ENCODE results near the gene COG6.

Gene COG6

DNA sequence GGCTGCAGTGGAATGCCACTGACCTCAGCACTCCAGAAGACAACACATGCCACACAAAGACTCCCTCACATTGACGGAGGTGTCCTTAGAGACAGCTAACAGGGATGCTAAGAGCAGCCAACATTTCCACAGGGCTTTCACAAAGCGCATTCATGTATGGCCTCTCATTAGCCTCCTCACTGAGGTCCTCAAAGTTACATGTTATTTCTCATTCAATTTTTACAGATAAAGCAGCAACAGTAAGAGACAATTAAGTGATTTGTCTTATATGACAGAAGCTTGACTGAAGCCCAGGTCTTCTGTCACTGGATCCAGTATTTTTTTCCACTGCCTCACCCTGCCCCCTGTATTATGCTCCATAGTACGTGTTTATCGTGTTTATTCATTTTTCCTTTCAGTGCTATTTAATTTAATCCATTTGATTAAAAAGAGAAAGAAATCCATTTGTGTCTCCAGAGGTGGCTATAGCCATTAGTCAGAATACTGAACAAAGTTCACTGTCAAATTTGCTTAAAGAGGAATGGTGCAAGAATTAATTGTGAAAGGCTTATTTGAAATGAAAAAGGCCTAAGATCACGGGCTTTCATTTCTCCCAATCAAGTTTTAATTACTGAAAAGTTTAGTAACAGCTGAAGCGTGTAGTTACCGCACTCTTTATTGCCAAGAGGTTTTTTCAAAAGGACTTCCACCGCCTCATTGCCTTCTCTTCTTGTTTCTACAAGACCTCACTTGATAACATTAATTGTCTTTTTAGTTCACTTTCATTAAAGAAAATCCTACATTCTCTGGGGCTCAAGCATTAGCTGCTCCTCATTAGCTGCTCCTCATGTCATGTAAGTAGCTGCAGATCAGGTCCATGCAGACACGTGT is 115.0 kb downstream of the COG6 start:
- DNase-seq = no peak

DNA sequence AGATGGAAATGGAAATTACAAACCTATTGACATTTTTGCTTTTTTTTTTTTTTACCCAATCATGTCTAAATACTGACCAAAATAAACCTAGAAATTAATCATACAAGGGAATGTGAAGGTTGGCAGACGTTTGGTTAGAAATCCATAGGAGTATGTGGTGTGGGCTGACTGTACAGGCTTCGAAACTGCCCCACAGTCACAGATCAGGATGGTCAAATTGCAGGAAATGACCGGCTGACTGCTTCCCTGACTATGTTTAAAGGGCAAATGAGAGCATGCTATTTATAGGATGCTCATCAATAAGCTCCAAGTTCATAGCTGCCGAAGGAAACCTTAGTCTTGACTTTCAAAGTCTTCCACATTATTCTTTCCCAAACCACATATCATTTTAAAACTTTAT is 118.4 kb downstream of the COG6 start:
- DNase-seq = no peak

DNA sequence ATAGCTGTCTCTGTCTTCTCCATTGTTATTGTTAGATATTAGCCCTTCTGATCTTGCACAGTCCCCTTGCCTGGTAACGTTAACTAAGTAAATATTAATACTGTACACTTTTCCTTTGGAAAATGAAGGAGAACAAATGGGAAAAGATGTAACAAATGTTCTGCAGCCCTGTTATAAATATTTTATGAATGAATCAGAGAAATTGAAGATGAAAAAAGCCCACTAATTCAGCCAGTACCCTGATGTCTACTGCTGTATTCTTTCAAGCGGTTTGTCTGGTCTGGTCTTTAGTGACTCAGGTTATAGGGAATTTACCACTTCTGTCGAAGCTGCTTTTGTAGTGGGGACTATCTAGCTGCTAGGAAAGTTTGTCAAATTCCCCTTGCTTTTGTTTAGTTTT is 121.0 kb downstream of the COG6 start:
- no peak for DNase-seq

DNA sequence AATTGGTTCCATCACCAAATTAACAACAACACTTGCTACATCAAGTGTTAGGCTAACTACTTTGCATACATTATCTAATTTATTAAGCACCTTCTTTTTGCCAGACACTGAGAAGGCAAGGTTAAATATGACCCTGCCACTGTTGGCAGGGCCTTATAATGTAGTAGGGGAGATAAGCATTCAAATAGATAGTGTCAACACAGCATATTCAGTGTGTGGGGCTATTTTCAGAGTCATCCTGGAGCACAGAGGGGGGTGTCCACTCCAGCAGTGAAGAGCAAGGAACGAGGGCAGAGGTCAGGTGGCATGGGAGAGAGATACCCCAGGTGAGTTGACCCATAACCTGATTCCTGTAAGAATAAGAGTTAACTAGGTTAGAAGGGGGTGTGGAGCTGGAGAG is 121.6 kb downstream of the COG6 start:
- DNase-seq = no peak

DNA sequence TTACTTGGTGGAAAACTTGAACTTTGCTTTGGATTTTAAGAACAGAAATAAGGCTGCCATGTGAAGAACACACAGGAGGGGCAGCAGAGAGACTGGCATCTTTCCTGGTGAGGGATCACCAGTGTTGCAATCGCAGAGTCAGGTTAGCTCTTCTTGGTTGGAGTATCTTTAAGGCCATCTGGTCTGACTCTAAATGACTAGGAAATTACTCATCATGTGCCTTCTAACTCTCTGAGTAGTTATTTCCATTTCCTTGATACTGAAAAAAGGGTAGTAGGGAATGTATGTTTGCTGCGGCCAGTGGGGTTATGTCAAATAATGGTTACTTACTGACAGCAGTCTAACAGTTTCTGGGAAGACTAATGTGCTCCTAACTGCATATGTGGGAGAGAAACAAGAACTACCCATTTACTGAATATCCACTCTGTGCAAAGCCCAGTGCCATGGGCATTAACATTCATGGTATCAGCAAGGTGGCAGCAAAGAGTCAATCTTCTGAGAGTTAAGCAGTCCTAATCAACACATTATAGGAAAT is 122.1 kb downstream of the COG6 start:
- peak in 1 of 5 donors; percentile 55 for DNase-seq

DNA sequence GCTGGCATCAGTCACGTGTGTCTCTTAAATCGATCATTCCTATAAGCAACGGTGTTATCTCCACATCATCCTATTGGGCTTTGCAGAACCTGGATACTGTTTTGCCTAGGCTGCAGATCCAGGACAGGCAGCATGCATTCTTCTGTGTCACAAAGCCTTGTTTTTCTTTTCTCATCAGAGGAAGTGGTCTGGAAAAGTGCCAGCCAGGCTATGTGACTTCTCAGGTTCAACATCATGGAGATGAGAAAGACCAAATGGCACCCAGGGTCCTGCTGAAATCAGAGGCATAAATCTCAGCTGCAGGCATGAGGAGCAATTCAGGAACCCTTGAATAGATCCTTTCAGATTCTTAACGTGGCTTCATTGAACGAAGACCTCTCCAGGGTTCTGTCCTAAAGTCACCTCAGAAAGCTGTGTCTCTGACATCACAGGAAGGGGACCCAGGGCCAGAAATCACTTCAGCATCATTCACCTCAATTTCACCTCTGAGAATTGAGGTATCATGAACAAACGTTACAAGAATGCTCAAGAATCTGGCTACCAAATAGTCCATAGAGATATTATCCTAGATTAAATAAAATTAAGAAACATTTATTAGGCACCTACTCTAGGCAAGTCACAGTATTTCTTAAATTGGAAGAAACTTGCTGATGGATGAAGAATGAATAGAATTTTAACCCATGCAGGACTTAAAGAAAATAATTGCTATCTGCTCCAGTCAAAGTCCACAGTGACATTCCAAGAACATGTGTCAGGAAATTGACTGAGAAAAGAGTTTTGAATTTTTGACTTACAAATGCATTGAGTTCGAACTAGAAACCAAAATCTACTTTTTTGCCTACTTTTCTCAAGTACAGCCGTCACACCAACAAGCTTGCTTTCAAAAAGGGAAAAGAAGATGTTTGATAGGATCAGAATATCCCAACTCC is 124.1 kb downstream of the COG6 start:
- peak in 2 of 5 donors; percentile 9 to 43 for DNase-seq

DNA sequence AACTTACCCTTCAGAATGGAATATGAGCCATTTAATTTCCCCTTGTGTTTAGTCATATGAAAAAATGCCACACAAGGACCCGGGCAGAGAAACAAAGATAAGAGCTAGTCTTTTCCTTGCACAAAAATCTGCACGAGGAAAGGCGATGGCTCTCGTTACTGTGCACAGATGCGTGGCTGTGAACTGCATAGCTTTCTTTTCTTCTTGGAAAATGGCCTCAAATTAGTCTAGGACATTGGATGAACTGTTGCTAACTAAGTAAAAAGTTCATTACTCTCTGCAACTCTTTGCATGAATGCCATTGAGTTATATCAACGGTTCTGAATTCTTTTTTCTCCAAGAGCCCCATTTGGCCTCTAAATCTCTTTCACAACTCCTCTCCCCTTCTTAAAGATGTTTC is 125.2 kb downstream of the COG6 start:
- no peak for DNase-seq

DNA sequence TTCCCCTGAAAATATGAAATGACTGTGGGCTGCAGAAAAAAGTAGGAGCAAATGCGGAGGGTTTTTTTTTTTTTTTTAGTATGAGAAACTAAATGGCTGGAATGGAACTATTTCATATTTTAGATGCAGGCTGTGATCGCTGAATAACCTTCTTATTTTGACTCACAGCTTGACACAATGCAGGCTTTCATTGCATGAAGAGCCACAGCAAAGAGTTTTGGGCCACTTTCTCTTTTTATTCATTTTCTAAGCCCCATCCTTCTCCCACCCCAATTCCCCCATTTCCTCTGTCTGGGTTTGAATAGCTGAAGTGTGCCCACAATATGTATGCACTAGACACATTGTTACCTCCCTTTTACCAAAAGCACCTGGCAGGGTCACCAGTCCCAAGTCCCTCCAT is 125.9 kb downstream of the COG6 start:
- no peak for DNase-seq

DNA sequence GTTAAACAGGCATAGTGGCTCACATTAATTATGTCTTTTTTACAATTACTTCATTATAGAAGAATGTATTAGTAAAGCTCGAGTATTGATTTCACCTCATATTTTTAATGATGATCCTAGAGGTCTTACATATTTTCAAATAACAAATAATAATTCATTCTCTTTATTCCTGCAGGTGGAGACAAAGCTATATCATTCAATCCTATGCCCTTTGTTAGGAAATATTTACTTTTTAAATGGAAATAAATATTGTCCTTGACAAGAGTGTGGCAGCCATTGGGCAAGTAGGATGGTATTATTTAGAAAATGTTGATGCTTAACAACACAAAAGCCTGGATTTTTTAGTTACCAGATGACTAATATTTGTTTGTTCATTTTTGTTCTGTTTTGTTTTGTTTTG is 127.6 kb downstream of the COG6 start:
- no peak for DNase-seq

DNA sequence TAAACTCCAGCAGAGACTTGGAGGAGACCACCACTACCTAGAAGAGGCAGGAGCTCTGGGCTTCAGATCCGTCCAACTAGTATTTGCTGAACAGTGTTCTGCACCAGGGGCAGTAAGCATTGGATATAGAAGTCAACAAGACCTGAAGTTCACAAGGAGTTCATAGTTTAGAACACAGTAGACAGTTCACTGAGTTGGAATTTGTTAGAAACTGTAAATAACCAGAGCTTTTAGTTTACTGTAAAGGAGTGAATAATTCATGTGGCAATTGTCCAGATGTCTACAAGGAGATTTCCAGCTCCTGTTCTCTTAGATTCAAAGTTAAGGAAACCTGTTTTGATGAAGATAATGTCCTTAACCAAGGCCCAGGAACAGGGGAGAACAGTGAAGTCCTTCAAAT is 128.9 kb downstream of the COG6 start:
- DNase-seq = no peak

DNA sequence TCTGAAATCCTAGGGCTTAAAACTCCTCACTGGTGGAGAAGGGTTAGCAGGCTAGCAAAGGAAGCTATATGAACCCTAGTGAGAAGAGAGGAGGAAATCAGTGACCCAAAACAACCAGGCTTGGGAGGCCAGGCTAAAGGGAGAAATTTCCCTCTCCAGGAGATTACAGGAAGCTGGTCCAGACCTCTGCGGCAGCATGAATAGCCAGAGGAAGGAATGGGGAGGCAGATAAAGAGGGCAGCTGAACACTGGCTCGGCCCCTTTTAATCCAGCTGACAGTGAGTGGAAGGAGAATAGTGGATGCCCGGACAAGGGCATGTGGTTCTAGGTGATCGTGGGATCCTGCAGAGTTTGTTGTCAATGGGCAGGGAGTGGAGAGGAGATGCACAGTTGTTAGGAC is 130.6 kb downstream of the COG6 start:
- DNase-seq = no peak

DNA sequence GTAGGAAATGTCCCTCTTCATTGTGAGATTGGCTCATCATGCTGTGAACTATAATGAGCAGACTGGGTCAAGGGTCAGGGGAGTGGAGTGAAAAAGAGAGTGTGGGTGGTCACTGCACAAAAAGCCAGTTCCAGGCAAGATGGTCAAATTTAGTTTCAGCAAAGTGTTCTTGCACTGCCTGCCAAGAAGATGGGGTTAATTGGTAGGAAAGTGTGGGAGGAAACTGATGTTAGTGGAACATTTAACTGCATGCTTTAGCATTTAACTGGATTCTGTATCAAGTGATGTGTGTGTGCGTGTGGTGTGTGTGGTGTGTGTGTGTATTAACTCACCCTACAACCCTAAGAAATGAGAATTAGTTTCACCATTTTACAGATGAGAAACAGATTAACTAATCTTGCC is 131.6 kb downstream of the COG6 start:
- DNase-seq = no peak

DNA sequence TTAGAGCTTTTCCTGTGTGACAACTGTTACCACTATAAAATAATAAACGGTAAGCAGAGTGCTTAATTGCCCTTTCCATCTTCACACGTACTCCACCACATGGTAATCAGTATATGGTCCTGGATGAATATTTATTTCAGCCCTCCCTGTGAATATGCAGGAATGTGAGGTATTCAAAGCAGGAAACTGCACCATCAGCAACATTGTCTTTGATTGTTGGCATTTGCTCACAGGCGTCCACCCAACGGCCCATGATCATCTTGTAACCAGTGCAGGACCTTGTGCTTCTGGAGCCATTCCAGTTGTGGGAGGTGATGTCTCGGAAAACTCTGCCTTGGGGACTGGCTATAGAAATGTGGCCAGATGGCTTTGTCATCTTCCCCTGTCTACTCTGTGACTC is 132.6 kb downstream of the COG6 start:
- no peak for DNase-seq

DNA sequence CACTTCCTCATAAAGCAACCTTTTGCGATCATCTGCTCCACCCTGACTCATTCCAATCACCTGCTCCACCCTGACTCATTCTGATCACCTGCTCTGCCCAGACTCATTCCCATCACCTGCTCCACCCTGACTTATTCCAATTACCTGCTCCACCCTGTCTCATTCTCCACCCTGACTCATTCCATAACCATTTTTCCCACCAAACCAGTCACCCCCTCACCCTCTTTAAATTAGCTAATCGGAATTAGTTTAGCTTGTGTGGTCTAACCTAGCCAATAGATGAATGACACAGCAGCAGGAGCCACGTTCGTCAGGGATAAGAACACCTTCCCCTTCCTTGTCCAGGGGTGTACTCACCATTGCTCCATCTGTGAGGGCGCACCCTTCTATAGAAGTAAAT is 134.0 kb downstream of the COG6 start:
- DNase-seq = no peak
